HK-2 (cell line): ENCODE measurements around the gene TRIM63.

Experiments used
- DNase-seq: peaks from one replicate; pipeline ENCODE4 v3.0.0-alpha.2; 2018; ENCODE audit not compliant: unreplicated experiment

The TRIM63 gene

DNA sequence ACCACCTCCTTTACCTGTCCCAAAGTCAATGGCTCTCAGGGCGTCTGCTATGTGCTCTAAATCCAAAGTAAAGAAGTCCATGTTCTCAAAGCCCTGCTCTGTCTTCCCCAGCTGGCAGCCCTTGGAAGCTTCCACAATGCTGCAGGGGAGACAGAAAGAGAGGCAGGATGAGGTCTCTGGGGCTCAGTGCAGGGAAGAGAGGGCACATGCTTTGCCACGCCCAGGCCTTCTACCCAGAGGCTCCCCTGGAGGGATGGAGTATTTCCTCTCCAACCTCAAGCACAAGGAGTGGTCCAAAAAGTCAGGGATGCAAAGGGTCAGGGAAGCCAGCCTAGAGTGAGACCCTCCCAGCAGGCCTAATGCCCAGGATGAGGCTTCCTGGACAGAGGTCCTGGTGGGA lies 10.2 kb downstream of the TRIM63 start:
- no peak for DNase-seq

DNA sequence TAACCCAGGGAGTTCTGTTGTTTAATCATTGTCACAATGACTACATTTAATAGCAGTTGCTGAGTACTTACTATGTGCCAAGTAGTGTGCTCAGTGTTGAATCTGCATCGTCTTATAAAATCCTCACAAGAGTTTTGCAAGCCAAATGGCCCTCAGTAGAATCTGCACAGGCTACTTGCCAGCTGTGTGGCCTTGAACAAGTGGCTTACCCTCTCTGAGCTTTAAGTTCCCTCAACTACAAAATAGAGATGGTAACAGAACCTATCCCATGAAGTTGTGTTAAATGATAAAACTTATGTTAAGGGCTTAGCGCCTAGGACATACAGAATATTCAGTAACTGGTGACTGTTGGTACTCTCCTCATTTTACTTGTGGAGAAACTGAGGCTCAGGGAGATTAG lies 12.4 kb downstream of the TRIM63 start:
- no peak for DNase-seq

DNA sequence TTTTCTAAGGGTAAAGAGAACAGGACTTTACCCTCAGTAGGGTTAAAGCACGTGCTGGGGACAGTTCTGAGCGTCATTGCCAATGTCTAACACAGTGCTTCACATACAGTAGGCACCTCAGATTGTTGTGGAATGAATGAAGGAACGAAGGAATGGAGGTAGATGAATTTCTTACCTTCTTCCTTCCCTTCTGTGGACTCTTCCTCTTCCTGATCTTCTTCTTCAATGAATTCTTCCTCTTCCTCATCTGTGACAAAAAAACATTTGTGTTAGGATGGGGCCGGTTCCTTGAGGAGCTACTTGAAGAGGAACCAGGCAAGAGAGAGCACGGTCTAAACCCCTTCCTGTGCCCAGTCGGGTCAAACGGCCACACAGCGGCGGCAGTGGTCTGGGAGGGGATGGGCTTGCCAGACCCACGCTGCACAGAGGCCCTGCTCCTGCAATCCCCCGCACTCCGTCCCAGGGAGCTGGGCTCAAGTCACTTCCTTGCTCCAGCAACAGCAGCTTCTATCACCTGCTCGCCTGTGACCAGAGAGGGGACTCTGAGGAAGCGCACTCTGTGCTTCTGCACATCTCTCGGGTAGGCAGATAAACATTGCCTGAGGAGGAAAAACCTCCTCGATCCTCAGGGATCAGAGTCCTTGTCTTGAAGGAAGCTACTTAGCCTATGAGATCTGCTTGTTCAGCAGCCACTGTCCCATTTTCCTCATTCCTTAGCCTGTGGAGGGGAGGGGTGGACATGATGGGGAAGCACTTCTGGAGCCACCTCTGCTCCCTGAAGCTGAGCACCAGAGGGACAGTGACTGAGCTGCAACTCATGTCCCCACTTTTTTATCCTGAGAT lies 13.5 kb downstream of the TRIM63 start:
- no peak for DNase-seq

DNA sequence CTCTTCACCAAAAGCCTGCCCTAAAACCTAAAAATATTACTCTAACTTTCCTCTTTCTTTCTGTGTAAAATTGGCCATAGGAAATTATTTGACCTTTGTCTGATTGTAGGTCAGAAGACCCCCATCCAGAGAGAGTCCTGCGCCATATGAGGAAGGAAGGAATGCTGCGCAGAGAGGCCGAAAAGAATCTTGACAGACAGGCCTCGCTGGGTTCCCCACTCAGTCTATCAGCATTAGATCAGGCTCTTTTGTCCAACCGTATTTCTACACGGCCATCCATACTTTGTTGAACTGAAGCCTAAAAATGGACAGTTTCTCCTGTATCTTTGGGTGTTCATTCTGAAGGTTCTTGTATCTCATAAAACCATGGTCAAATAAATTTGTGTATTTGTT lies 17.2 kb downstream of the TRIM63 start:
- no peak for DNase-seq

DNA sequence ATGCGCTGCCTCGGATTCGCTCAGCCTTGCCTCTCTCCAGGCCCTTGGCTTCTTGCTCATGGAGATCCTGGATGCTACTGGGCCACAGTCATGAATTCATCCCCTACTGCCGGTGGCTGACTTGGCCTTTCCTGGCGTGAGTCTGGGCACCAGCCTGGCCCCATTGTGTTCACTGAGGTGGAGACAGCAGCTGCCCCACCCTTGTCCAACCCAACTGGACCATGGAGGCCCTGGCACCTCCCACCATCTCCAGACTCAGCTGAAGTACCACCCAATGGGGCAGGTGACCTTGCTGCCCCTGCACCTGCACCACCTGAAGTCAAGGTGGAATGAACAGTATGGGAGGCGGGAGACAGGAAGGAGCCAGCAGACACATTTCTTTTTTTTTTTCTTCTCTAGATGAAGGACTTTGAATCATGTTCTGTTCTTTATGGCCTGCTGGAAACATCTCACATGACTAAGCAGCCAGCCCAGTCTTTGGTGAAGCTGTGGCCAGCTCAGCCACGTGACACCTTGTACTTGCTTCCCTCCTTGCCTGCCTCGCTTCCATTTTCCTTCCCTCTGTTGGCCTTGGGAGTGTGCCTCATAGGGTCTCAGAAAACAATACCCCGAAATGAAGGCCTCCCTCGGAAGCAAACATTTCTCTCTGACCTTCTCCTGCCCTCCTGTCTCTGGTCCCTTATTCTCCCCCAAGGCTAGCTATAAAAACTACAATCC lies 17.7 kb downstream of the TRIM63 start:
- DNase-seq = no peak

DNA sequence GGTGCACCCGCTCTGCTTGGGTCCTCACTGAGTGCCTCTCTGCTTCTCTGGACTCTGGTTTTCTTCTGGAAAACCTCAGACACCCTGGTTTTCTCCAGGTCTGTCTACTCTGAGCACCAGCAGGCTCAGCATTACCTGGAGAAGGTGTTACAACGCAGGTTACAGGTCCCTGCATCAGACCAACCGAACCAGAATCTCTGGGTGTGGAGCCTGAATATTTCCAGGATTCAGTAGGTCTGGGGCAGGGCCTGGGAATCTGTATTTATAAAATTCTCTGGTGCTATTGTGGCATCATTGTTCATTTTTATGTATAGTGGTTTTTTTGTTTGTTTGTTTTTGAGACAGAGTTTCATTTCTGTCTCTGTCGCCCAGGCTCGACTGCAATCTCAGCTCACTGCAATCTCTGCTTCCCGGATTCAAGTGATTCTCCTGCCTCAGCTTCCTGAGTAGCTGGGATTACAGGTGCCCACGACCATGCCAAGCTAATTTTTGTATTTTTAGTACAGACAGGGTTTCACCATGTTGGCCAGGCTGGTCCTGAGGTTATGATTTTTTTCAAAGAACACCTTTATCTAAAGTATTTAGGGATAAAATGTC lies 20.1 kb downstream of the TRIM63 start:
- no peak for DNase-seq

DNA sequence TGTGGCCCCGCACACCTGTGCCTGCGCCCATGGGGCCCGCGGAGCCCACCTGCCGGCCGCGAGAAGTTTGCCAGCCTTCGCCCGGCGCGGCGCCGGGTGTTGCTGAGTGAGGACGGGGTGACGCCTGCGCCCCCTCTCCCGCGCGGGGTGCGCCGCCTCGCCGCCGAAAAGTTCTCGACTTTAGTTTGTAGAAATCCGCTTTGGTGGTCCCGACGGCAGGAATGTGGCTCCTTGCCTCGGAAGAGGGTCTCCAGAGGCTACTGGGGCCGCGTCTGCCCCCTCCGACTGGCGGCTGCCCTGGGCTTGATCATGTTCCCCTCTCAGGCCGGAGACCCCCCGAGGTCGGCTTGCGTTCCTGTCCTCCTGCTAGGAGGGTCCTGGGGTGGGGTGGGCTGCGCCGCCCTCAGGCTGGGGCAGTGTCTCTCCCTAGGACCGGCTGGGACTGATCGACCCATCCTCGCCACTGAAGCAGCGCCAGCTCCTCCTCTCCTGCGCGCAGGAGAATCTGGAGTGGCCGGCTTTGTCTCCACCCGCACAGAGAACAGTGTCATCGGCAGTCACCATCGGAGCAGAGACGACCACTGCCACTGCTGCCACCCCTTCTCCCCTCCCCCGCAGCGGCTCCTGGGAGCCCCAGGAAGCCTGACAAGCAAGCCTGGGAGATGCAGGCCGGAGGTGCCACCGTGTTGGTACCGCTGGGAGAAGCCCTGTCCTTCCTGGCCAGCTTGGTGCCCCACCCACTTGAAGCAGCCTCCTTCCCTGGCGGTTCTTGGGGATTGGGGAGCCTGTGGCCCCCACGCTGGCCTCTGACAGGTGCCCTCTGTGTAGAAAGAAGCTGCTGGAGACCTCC lies 21.0 kb downstream of the TRIM63 start:
- no peak for DNase-seq

DNA sequence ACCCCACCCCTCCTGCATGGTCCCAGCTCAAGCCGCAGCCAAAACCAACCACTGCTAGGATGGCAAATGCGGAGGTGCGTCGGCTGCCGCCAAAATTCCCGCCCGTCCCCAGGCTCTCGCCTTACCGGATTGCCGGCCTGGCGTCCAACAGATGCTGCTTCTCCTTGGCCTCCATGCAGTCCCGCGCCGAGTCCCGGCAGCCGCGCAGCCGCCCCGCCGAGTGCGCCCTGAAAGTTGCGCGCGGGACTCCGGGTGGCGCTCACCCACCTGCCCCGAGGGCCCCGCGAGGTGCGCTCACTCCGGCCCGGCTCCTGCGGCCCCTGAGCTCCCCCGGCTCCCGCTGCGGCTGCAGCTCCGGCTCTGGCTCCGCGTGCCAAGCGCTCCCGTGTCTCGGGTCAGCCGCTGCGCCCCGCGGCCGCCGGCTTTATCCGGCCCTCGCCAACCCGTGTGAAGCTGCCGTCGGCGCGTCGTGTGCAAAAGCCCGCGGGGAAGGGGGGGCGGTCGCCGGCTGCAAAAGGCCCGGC lies 21.6 kb downstream of the TRIM63 start, which contains the start of gene SLC30A2:
SLC30A2 (minus strand) TSS at position 397 of the 524 bp plus-strand sequence; CDS start at position 175, 222 bp downstream.
- no peak for DNase-seq

DNA sequence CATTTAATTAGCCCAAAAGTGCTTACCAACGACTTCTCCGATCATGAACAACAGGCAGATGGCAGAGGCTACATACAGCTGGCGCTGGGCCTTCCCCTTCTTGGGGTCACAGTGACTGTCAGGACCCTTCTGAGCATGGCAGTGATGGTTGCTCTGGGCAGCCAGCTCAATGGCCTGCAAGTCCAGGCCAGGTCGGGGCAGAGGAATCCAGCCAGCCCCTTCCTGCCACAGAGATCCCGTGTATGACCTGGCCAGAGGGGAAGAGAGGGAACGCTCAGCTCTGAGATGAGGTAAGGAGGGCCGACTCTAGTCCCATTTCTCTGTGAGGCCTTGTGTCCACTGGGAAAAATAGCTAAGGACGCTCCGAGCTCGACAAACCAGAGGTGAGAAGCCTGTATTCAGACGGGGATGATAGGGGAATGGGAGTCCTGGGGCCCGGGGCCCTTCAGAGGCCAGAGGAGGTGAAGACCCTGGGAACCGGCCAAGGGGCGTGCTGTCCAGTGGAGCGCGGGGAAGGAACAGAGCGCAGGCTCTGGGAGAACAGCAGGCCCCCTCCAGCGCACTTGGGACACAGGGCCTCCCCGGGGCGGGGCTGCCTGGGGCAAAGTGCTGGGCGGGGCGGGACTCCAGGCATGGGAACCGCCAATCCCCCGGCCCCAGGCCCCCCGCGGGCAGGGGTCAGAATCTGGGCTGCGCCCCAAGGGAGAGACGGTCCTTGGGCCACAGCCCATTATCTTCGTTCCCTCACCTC lies 22.3 kb downstream of the TRIM63 start:
- no peak for DNase-seq

DNA sequence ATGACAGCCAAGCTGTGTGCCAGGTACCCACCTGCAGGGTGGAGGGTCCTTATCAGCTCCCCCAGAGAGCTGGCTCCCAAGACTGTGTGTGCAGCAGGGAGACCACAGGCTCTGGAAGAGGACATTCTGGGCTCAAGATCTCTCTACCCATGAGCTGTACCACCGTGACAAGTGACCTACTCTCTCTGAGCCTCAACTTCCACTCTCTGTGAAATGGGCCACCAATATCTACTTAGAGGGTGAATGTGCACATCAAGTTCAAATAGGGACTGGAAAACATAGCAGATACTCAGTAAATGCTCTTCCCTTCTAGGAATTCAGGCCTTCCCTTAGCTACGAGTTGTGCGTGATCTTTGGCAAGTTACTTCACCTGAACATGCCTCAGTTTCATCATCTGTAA lies 23.0 kb downstream of the TRIM63 start:
- no peak for DNase-seq

DNA sequence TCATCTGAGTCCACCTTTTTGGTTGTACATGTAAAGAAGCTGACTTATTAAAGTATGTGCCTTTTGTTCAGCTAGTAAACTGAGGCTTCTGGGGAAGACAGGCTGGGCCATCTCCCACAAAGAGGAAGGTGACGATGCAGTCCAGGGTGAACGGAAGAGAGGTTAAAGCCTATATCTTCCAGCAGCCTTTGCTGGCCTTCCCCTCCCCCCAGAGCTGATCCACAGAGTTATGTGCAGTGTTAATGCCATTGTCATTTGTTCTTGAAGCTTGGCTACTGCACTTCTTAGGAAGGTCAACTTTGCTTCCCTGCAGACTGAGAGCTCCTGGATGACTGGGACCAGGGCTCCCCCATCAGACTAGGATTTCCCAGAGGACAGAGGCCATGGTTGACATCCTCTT lies 23.7 kb downstream of the TRIM63 start:
- no peak for DNase-seq

DNA sequence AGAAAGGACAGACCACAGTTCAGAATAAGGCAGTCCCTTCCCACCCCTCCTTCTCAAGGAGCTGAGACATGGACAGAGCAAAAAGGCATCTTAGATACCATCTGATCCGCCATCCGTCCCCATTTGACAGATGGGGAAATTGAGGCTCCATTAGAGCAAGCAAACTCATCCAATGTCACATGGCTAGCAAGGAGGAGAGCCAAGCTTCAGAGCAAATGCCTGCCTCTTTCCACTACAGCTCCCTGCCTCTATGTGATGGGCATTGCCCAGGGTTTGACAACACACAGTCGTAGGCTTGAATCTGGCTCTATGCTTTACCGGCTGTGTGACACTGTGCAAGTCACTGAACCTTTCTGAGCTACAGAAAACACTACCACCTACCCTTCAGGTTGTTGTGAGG lies 25.5 kb downstream of the TRIM63 start:
- DNase-seq = no peak

DNA sequence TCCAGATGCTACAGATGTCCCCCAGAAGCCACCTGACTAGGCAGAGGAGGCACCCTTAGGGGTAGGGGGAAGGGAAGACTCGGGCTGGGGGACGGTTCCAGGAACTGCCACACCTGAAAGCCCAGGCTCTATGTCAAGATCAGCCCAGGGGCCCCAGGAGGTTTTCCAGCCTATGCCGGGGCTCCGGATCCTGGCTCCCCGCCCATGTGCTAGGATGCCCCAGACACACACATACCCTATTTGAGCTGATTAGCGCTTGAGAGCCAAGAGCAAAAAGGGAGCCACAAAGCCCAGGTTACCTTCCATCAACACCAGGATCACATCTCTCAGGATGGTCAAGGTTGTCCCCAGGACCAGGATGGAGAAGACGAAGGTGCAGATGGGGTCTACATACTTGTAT lies 26.0 kb downstream of the TRIM63 start:
- no peak for DNase-seq

DNA sequence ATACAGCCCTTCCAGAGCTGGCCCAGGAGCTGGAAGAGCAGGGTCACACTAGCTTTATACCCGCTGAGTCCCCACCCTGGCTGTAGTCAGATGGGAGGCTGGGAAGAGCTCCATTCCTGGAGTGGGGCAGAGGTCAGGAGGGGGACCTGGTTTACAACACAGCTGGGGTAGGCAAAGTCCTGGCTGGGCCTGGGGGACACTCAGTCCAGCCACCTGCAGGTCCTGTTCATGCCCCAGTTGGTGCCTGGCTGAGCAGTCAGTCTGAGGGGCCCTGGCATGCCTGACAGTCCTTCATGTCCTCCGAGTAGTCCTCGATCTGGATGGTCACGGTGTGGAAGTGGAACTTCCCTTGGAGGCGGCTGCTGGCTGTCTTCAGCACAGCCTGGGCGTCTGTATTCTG lies 28.5 kb downstream of the TRIM63 start:
- no peak for DNase-seq

DNA sequence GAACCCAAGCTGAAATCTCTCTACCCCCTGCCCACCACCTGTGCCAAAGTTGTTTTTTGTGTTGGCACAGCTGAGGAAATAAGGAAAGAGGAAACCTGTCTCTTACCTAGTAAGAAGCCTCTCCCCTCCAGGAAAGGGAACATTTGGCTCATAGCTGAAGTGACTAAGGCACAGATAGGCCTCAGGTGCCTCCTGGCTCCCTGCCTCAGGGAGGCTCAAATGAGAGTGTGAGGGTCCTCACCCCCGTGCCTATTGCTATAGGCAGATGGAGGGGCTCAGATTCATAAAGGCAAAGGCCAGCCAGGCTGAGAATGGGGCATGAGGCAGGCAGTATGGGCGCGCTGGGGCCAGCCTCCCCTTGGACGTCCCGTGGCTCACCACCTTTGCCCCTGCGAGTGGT lies 29.0 kb downstream of the TRIM63 start:
- no peak for DNase-seq

DNA sequence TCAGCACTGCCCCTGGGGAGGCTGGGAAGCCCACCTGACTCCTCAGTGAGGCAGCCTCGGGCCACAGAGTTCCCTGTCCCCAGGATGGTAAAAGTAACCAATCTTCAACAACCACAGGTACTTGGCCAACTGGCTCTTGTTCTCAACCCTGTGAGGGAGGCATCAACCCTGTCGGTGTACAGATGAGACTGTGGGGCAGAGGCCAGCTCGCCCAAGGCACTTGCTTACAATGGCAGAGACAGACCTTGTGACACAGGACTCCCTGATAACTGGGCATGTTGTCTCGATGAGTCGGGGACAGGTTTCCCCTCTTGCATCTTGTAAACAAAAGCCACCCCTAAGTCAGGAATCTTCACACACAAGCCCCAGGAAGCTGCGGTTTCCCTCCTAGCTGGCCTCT lies 29.5 kb downstream of the TRIM63 start:
- DNase-seq = no peak

DNA sequence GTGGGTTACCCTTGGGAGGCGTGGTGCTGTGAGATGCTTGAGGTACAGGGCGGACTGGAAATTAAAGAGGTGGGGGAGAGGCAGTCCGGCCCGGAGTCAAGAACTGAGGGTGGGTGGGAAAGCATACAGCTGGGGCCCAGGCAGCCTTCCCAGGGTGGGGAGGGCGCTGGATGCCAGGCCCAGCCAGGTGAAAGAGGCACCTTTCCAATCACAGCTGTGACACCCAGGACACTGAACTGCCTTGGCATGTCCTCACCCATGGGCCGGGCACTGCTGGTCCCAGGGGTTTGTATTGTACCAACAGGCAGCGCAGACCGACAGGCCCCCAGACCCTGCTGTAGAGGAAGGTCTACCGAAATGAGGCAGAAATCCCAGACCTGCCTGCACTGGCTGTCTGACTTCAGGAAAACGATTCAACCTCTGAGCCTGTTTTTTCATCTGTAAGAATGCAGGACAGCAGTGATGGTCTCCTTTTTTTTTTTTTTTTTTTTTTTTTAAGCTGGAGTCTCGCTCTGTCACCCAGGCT lies 30.6 kb downstream of the TRIM63 start:
- no peak for DNase-seq

DNA sequence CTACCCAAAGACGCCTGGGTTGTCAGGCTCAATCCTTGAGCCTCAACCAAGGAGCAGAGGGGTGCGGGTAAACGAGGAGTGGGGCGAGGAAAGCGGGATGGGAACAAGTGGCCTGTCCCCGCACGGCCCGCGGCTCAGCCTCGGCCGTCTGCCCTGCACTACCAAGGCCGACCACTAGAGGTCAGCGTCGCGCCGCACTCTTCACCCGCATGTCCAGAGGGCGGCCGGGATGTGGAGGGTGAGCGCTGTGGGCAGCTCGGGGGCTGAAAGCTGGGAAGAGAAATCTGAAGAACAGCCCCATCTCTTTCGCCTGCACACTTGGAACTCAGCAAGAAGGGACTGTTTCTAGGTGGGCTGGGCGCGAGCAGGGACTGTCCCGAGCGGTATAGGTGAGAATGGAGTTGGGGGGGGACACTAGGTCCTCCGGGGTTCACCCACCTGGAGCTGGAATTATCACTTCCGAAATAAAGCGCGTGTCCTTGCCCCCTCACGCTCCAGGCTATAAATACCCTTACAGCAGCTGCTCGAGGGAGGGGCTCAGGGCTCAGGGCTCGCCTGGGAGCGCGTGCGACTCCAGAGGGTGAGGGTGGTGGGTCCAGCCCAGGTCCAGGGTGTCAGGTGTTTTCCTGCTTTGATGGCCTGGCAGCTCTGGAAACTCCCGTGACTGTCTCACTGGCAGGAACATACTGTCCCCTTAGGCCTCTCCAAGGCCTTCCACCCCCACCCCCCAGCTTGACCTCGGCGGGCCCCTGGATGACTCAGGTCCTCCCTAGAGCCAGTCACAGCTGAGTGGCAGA lies 31.3 kb downstream of the TRIM63 start:
- DNase-seq = peak; percentile 91

DNA sequence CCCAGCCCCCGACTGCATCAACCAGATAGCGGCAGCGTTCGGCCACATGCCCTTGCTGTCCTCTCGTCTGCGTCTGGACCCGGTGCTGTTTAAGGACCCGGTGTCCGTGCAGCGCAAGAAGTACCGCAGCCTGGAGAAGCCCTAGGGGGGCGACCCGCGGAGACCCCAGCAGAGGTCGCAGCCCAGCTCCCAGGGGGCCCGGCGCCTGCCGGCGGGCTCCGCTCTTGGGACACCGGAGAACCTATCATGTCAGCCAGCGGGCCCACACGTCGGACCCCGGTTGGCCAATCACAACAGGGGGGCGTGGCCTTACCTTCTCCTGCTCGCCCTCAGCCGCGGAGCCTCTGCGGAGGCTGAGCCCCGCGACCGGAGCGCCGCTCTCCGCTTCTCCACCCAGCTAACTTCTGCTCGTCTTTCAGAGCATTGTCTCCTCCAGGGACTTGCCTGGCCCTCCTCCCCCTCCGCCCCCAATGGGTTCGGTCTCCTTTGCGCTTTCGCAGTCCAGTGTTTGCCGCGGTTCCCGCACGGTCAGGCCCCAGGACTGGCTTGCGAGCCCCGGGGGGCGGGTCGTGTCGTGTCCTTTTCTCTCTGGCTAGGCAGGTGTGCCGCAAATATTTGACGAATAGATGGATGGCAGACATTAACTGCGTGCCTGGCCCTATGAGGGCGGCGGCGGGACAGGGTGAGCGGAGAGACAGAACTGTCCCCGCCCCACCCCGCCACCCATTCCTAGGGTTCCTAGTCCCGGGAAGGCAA lies 32.0 kb downstream of the TRIM63 start:
- peak; percentile 92 for DNase-seq
